CD4-positive, alpha-beta T cell (primary cell): ENCODE data around the gene ADGRB3. TPM values are rescaled to one million over a fixed set of nuclear protein-coding genes. Genes with fewer than 3 reads are reported as not detected.

ENCODE experiments used
- ATAC-seq: fragments of 200-7000 bp; cut with Tn5 transposase; one replicate; pipeline ENCODE4 v1.10.0; 2022; ENCODE audit warnings: mild to moderate bottlenecking; ENCODE audit not compliant: poor library complexity
- CTCF ChIA-PET: fragments of 350-600 bp; sonication (Branson Sonifier 250); formaldehyde crosslinking; loops from one replicate; lab custom pipeline; 2021; ENCODE audit warnings: antibody characterized with exemption, inconsistent platforms; lab: Charles Lee
- POLR2A ChIA-PET: fragments of 350-600 bp; sonication (Branson Sonifier 250); formaldehyde crosslinking; loops from one replicate; lab custom pipeline; 2021; ENCODE audit warnings: antibody characterized with exemption, inconsistent platforms; lab: Charles Lee
- DNase-seq, 14 experiments: peaks; one replicate each; pipeline ENCODE4 v3.0.0-alpha.2; 2013 to 2020; ENCODE audit warnings: mixed read lengths in 2 of 14
- H3K27ac ChIP-seq, 2 donors: one replicate each; pipeline versions ENCODE4 v1.5.1 to v1.7.0; 2013; ENCODE audit warnings: low read length in 2 of 2, low read depth in 1 of 2, mild to moderate bottlenecking in 1 of 2
- H3K27me3 ChIP-seq, 2 experiments: 1 replicate in 1 of 2; 2 replicates in 1 of 2; pipeline versions ENCODE4 v1.6.1 to v1.7.0; 2013; ENCODE audit warnings: low read length in 2 of 2, control low read depth in 1 of 2, mild to moderate bottlenecking in 1 of 2, moderate library complexity in 1 of 2; ENCODE audit not compliant: insufficient read depth in 2 of 2, control insufficient read depth in 1 of 2
- H3K36me3 ChIP-seq: one replicate; pipeline ENCODE4 v1.6.1; 2013; ENCODE audit warnings: low read length, control low read depth; ENCODE audit not compliant: insufficient read depth
- H3K4me1 ChIP-seq: one replicate; pipeline ENCODE4 v1.6.1; 2013; ENCODE audit warnings: low read length, control low read depth; ENCODE audit not compliant: insufficient read depth
- H3K4me3 ChIP-seq: one replicate; pipeline ENCODE4 v1.5.1; 2013; ENCODE audit warnings: mild to moderate bottlenecking, low read length, moderate library complexity
- H3K9me3 ChIP-seq, 2 experiments: 1 replicate in 1 of 2; 2 replicates in 1 of 2; pipeline versions ENCODE4 v1.6.1 to v1.7.0; 2013; ENCODE audit warnings: low read length in 2 of 2, mild to moderate bottlenecking in 2 of 2, control low read depth in 1 of 2, moderate library complexity in 1 of 2; ENCODE audit not compliant: control insufficient read depth in 1 of 2, insufficient read depth in 1 of 2
- H3K27ac Mint-ChIP-seq: one replicate; pipeline ENCODE4 v1.8.0; 2020; ENCODE audit warnings: mixed read lengths
- H3K27me3 Mint-ChIP-seq: one replicate; pipeline ENCODE4 v1.8.0; 2021; ENCODE audit warnings: mixed read lengths
- H3K36me3 Mint-ChIP-seq: one replicate; pipeline ENCODE4 v1.8.0; 2021; ENCODE audit warnings: low read depth, mixed read lengths
- H3K4me1 Mint-ChIP-seq: one replicate; pipeline ENCODE4 v1.8.0; 2021; ENCODE audit warnings: low read depth, mixed read lengths
- H3K4me3 Mint-ChIP-seq: one replicate; pipeline ENCODE4 v1.8.0; 2020; ENCODE audit warnings: mild to moderate bottlenecking, mixed read lengths
- H3K9me3 Mint-ChIP-seq: one replicate; pipeline ENCODE4 v1.8.0; 2020; ENCODE audit warnings: mixed read lengths
- CTCF ChIP-seq: fragments of 200-600 bp; IDR thresholded peaks from one replicate; pipeline ENCODE4 v1.8.0; 2022; ENCODE audit warnings: antibody characterized with exemption, mild to moderate bottlenecking
- intact Hi-C, 2 experiments: fragments of 100-400 bp; cut with DNase I in 1 of 2; cut with micrococcal nuclease in 1 of 2; formaldehyde crosslinking; loops; one replicate each; pipeline versions ENCODE4 v1.15.1 to v1.9.0; 2023 to 2025; cut with DNase I, micrococcal nuclease
- total RNA-seq, 174 experiments: library from RNA in 2 of 174; stranded (reverse) in 2 of 174; gene quantifications; one replicate each; pipeline ENCODE4 v1.2.3 and lab custom pipeline; 2021 to 2026

The ADGRB3 gene
- total RNA-seq, 2 experiments from 2014 or later, result not detected

- no peak overlapping the region for H3K27ac Mint-ChIP-seq
- H3K27ac ChIP-seq, result no peak overlapping the region
- H3K9me3 ChIP-seq, result no peaks in the 10 kb centered on the region
- no peaks in the 10 kb centered on the region for H3K4me1 Mint-ChIP-seq
- intact Hi-C loops, result no loop called here
- ATAC-seq (no peak), DNase-seq (peak in 1 of 14 experiments; percentile 4)
- H3K4me1 ChIP-seq, result no peaks in the 10 kb centered on the region
- no peak overlapping the region for H3K4me3 ChIP-seq
- no peaks in the 10 kb centered on the region for H3K9me3 Mint-ChIP-seq
- CTCF ChIA-PET, result no interaction called here
- TF ChIP-seq CTCF, result no peak
- H3K27me3 ChIP-seq, result no peaks in the 10 kb centered on the region
- no peak overlapping the region for H3K4me3 Mint-ChIP-seq
- no peaks in the 10 kb centered on the region for H3K27me3 Mint-ChIP-seq
- no peaks in the 10 kb centered on the region for H3K36me3 ChIP-seq
- no peaks in the 10 kb centered on the region for H3K36me3 Mint-ChIP-seq
- POLR2A ChIA-PET, result no interaction called here
Observed at GRCh38 chr6:68756454-68757375, 121.6 kb downstream of the ADGRB3 start.

GRCh38 chr6:68757821-68758220 is 122.7 kb downstream of the ADGRB3 start:
- Histone ChIP-seq H3K27me3 (no peaks in the 10 kb centered on the region), H3K27ac (no peak overlapping the region), H3K4me1 (no peaks in the 10 kb centered on the region), H3K36me3 (no peaks in the 10 kb centered on the region), H3K9me3 (no peaks in the 10 kb centered on the region), H3K4me3 (no peak overlapping the region)
- H3K9me3 Mint-ChIP-seq, result no peaks in the 10 kb centered on the region
- no peak overlapping the region for H3K4me3 Mint-ChIP-seq
- no peaks in the 10 kb centered on the region for H3K36me3 Mint-ChIP-seq
- ATAC-seq (no peak), DNase-seq (no peak)
- ChIA-PET CTCF (interaction anchor here (1.1 kb wide), 1 partner anchor 11 kb away, joined by 3 read pairs; no protein-coding TSS in a partner anchor), POLR2A (no interaction called here)
- no peak for TF ChIP-seq CTCF
- H3K27ac Mint-ChIP-seq, result no peak overlapping the region
- H3K27me3 Mint-ChIP-seq, result no peaks in the 10 kb centered on the region
- H3K4me1 Mint-ChIP-seq, result no peaks in the 10 kb centered on the region
- intact Hi-C loops, result no loop called here

- POLR2A ChIA-PET, result no interaction called here
- intact Hi-C loops, result no loop called here
- TF ChIP-seq CTCF, result no peak
- H3K4me1 Mint-ChIP-seq, result no peaks in the 10 kb centered on the region
- Histone ChIP-seq H3K4me3 (no peak overlapping the region), H3K27me3 (no peaks in the 10 kb centered on the region), H3K36me3 (no peaks in the 10 kb centered on the region), H3K4me1 (no peaks in the 10 kb centered on the region), H3K9me3 (no peaks in the 10 kb centered on the region), H3K27ac (no peak overlapping the region)
- ATAC-seq (no peak), DNase-seq (no peak)
- CTCF ChIA-PET, result interaction anchor here (1.1 kb wide), 1 partner anchor 12 kb away, joined by 3 read pairs; no protein-coding TSS in a partner anchor
- H3K9me3 Mint-ChIP-seq, result no peaks in the 10 kb centered on the region
- no peak overlapping the region for H3K27ac Mint-ChIP-seq
- H3K4me3 Mint-ChIP-seq, result no peak overlapping the region
- no peaks in the 10 kb centered on the region for H3K27me3 Mint-ChIP-seq
- H3K36me3 Mint-ChIP-seq, result no peaks in the 10 kb centered on the region
Observed at GRCh38 chr6:68758559-68758958, 123.5 kb downstream of the ADGRB3 start.
